HT-29 (cell line): ENCODE data around the gene UVRAG. TPM values are rescaled to one million over a fixed set of nuclear protein-coding genes. Genes with fewer than 3 reads are reported as not detected.

Source experiments
- DNase-seq: peaks from one replicate; pipeline ENCODE4 v3.0.0-alpha.2; 2015; ENCODE audit warnings: low spot score
- total RNA-seq: library from RNA; depleted of rRNA; stranded (reverse); fragments of >200 nt; shearing (Covaris generic); gene quantifications from 2 replicates; pipeline ENCODE4 v1.2.3, GENCODE V29; 2014

The UVRAG gene
- total RNA-seq, 1 experiment from 2014 or later = 11.9 TPM

DNA sequence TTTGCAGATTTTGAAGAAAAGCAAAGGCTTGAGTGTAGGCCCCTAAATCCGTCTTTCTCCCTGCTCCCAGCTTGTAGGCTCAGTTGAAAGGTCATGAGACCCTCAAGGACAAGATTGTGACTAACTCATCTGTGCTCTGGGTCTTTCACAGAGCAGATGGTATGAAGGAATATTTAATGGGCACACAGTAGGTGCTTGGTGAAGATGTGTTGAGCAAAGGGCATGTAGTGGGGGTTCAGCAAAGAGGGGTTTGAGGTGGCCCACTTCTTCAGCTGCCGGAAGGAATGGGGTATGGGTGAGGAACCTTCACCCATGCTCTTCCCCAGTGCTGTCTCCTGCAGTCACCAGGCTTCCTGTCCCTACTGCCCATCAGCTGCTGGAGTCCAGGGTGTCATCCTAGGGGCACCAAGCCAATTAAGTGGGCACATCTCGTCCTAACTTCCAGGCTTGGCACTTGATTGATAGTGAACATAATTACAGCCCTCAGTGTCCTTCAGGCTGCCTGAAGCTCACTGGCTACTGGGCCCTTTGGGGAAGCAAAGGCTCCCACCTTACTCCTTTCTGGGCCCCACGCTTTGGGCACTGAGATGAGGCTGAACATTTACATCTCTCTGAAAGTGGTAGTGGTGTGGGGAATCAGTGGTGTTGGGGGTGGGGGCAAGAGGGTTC, 31.5 kb upstream of the UVRAG start:
- DNase-seq = no peak

DNA sequence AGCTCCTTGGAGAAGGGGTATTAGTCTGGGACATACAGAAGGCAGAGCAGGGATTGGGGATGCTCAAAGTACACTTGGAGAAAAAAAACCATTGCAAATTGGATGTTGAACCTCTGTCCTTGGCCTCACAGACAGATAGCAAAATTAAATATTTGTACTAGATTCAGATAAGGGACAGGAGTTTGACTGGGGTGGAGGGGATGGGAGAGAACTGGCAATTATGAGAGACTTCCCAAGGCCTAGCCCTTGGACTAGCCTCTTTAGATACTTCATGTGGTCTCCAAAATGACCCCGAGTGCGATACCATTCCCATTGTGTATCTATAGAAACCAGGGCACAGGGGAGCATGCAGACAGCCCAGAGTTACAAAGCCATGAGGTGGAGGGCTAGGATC, 30.9 kb upstream of the UVRAG start:
- DNase-seq = no peak

DNA sequence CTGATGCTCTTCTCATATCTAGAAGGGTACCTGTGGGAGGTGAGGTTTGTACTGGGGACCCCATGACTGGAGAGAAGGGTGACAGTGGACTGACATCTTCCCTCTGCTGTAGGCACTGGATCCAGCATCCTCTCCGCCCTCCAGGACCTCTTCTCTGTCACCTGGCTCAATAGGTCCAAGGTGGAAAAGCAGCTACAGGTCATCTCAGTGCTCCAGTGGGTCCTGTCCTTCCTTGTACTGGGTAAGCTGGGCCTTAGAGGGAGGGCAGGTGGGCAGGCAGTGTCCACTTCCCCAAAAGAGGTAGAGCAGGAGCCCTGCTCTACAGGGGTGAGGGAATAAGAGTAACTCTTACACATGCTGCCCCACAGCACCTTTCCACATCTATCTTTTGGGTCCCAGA, 30.5 kb upstream of the UVRAG start:
- no peak for DNase-seq

DNA sequence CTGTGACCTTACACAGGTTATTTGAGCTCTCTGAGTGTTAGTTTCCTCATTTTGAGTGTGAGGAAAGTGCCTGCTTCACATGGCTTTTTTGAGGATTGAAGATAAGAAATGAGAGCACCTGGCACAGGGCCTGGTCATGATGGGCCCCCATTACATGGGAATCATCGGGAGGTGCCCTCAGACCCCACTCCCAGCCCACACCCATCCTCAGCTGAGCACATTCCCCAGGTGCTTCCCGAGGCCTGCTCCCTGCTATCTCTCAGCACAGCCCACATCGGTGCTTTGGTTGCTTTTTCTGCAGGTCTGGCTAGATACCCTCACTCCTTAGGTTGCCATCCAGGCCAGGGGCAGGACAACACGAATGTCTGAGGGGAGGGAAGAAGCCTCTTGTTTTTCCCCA, 29.8 kb upstream of the UVRAG start:
- DNase-seq = no peak

DNA sequence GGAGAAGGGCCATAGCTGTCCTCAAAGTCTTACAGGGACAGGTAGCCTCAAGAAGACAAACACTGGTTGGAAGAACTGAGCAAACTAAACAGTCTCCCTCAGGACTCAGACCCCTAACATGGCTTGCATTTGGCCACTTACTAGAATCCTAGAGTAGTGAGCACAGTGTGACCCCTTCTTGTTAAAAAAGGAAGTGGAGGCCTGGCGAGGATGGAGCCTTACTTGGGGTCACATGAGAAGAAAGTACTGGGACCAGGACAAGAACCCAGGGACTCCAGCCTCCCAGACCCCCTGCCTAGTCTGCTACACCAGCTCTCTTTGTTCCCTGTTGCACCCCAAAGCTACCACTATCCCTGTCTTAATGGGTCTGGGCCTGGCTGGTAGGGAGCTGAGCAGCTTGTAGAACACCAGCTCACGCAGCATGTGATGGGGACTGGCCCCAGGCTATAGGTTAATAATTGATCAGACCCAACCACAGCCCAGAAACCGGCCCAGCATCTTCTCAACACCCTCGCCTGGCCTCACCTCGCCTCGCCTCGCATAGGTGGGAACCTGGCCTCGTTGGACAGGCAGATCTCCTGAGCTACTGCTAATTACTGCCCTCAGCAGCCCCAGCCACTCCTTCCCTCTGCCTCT, 28.8 kb upstream of the UVRAG start:
- DNase-seq = peak; percentile 90

DNA sequence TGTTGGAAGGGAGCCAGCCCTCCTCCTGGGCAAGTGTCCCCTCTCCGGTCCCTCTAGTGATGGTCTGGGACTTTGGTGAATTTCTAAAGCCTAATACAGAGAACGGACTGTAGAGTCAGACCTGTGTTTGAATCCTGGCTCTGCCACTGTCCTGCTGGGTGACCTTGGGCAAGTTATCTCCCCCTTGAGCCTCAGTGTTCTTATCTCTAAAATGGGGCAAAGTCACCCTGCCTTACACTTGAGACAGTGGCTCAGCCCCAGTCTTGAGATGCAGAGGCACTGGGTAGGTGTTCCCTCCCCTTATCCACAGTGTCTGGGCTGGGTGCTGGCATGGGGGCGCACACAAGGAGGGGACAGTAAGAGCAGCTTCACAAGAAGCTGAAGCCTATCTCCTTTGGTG, 25.5 kb upstream of the UVRAG start:
- no peak for DNase-seq

DNA sequence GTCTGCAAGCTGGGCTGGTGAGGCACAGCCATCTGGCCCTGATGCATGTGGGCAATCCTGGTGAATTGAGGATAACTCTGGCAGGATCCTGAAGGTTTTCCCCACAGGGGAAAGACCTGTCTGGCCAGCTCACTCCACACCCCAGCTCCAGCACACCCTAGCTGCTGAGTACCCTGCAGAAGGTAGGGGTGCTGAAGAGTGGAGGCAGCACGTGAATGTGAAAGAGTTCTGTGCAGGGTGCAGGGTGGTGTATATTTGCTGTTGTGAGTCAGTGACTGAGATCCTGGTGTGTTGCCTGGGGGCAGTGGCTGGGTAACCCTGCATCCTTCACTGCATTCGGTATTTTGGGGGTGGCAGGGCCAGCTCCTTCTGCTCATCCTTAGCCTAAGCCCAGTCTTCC, 24.0 kb upstream of the UVRAG start:
- no peak for DNase-seq

DNA sequence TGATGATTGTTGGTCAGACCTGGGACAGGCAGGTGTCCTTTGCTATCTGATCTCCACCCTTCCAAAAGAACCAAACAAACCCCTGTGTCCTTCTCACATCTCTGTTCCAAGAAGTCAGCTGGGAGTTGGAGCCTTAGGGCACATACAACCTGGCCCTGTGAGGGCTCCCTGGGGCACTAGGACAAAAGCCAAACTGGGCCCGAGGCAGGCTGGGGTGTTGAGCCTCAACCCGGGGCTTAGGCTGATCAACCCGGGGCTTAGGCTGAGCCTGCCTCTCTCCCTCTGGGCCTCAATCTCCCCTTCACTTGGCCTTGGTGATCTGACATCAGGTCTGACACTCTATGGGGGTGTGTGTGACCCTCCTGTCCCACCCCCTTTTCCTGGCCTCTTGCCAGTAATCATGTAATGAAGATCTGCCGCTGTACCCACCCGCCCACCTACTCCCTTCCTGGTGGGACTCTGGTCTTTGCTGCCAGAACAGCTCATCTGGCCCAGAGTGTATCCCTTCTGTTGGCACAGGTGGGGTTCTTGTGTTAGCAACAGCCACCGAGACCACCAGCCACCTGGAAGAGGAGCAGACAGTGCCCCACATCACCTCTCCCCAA, 22.8 kb upstream of the UVRAG start:
- no peak for DNase-seq

DNA sequence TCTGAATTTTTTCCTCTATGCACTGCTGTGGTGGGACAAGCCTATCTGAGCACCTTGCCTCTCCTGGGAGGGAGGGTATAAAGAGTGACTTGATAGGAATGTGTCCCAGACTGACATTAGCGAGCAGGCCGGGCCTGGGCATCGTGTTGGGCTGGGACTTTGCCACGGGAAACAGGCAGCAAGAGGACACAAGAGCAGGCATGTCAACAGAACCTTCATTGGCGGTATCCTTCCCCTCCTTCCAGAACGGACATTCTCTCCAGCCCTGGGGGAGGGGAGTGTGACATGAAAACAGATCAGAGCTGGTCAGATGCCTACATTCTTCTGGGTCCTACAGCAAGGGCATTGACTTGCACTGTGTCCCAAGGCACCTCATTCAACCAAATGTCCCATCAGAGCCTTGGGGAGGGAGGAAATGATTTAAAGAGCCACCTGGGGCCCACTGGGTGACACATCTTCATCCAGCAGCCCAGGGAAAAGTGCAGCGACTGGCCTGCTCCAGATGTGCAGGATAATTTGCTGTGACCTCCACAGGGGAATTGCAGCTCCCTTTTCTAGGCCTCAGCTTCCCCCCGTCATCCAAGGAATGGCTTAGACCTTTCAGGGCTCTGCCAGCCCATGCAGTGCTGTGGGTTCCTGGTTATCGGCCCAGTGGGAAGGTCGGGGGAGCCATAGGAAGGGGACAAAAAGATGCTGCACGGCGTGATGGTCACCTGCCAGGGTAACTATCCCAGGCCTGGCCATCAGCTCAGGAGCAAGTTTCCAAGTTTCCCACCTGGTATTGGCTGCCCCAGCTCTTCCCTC, 21.8 kb upstream of the UVRAG start:
- DNase-seq = no peak

DNA sequence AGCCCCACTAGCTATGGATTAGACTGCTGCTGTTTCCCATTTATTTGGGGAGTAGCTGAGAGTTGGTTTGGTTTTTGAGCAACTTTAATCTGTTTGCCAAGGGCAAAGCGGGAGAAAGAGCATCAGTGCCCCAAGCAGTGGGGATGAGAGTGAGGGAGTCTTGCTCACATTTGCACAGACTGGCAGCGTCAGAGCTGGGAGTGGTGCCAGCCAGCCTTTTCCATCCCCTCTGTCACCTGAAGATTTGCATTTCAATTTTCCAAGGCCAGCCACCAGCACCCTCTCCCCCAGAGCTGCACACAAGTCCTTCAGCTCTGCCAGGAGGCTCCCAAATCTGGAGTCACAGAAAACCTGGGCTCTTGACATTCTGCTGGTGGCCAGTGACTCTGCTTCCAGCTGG, 21.0 kb upstream of the UVRAG start:
- DNase-seq = no peak

DNA sequence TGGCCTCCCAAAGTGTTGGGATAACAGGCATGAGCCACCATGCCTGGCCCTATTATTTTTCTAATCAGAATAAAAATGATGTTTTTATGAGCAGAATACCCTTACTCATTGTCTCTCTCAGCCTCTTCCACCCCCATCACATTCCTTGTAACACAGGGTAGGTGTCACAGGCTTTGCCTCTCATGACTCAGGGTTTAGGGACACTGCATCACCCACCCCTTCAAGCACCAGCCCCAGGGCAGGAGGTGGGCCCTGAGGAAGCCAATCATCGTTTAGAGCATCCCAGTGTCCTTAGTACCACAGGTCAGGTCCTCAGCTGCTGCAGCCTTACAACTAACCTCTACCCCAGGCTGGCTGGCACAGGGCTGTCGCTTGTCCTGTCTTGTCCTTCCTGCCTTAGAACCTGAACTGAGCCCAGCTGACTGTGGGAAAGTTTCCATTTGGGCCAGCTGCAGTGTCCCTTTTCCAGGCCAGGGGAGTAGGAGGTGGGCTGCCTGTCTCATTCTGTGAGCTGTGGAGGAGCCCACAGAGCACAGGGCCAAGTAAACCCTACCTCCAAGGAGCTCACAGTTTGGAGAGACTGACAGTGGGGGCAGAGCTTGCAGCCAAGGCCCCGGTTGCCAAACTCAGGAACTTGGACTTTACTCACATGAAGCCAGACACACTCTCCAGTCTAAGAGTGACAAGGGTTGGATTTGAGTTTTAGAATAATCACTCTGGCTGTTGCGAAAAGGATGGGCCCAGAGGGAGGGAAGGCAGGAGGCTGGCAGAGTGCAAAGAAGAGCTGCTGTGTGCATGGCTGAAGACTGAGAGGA, 19.5 kb upstream of the UVRAG start:
- no peak for DNase-seq

DNA sequence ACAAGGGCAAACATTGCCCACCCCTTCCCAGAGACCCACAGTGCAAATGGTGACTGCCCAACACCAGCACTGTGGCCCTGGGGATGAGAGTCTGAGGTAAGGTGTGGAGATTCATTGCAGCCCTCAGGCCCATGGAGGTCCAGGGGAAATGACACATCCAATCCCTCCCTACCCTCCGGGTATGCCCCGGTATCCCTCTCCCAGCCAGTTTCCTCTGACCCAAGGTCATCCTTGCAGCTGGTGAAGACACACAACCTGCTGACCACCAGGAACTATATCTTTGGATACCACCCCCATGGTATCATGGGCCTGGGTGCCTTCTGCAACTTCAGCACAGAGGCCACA, 18.9 kb upstream of the UVRAG start:
- no peak for DNase-seq

DNA sequence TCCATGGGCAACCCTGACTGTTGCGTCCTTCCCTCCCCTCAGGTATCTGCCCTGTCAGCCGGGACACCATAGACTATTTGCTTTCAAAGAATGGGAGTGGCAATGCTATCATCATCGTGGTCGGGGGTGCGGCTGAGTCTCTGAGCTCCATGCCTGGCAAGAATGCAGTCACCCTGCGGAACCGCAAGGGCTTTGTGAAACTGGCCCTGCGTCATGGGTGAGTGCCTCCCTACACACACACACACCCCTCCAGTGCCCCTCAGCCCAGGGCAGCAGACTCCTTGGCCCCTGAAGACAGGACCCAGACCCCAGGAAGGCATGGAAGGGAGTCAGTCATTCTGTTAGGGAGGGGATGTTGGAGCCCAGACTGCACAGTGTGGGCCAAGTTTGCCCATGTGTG, 17.9 kb upstream of the UVRAG start:
- no peak for DNase-seq

DNA sequence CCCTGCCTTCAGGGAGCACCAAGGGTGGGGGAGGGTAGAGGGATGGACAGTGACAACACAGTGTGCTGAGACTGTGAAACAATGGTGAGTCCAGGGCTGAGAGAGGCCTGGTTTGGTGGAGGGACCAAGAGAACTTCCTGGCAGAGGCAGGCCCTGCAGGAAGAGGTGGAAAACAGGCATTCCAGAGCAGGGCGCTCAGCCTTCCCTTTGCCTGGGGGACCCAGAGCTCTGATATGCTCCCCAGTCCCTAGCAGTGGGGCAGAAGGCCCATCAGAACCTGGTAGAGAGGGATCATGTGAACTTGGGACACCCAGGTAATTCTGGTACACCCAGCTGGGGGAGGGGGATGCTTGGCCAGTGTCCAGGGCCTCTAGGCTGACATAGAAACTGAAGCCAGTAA, 17.2 kb upstream of the UVRAG start:
- DNase-seq = no peak

DNA sequence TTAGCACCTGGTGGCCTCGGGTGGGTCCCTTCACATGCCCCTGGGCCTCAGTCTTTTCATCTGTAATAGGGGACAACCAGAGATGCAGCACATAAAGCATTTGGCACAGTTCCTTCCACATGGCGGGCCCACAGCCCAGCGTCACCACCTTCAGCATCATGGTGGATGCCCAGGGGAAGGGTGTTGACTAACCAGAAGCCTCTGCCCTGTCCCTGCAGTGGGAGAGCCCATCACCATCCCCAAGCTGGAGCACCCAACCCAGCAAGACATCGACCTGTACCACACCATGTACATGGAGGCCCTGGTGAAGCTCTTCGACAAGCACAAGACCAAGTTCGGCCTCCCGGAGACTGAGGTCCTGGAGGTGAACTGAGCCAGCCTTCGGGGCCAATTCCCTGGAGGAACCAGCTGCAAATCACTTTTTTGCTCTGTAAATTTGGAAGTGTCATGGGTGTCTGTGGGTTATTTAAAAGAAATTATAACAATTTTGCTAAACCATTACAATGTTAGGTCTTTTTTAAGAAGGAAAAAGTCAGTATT, 14.8 kb upstream of the UVRAG start:
- no peak for DNase-seq

DNA sequence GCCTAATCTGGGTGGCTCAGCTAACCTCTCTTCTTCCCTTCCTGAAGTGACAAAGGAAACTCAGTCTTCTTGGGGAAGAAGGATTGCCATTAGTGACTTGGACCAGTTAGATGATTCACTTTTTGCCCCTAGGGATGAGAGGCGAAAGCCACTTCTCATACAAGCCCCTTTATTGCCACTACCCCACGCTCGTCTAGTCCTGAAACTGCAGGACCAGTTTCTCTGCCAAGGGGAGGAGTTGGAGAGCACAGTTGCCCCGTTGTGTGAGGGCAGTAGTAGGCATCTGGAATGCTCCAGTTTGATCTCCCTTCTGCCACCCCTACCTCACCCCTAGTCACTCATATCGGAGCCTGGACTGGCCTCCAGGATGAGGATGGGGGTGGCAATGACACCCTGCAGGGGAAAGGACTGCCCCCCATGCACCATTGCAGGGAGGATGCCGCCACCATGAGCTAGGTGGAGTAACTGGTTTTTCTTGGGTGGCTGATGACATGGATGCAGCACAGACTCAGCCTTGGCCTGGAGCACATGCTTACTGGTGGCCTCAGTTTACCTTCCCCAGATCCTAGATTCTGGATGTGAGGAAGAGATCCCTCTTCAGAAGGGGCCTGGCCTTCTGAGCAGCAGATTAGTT, 14.2 kb upstream of the UVRAG start:
- DNase-seq = no peak

DNA sequence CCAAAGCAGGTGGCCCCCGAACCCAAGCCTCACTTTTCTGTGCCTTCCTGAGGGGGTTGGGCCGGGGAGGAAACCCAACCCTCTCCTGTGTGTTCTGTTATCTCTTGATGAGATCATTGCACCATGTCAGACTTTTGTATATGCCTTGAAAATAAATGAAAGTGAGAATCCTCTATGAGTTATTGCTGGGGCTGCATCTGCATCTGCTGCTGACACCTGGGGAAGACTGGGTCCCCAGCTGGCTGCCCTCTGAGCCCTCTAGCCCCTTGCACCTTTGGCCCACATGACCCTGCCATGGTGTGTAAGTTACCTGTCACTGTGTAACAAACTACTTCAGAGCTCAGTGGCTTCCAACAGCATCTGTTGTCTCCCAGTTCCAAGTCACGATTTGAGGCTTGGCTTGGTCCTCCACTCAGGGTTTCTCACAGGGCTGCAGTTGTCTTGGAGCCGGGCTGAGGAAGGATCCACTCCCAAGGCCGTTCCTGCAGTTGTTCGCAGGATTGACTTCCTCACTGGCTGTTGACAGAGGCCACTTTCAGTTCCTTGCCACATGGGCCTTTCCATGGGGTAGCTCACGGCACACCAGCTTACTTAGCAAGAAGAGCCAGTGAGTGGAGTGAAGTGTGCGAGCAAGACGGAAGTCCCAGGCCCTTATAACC, 13.5 kb upstream of the UVRAG start:
- DNase-seq = no peak

DNA sequence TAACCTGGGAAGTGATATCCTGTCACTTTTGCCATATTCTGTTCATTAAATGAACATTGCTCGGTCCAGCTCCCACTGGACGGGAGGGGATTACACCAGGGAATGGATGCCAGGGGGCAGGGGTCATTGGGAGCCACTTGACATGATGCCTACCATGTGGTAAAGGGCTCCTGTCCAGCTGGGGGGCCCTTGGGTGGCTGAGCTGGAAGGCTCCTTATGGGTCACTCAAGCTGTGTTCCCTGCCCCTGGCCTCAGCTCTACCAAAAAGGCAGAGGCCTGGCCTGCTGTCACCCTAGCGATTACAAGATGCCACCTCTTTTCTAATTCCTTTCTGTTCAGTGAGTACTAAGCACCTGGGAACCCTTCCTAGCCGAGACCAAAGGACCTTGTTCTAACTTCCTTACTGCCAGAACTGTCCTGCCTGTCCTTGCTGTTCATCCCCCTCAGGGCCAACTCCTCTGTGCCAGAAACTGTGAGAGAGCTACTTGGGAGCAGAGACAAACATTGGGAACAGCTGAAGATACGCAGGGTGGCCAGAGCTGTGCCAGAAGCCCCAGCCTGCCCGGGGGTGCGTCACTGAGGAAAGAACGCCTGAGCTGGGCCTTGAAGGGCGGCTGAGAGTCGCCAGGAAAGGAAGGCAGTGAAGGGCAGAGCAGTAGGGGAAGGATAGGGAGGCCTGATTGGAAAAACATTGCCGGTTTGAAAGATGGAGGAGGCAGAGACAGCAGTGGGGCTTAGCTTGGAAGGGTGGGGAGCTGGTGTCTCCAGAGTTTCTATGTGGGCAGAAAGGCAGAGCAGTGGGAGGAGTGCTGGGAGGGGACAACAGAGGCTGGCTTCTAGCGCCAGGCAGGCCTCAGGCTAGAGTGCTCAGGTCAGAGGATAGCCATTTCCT, 12.7 kb upstream of the UVRAG start:
- DNase-seq = no peak
